ENCODE measurements around the gene OXCT2.

DNA sequence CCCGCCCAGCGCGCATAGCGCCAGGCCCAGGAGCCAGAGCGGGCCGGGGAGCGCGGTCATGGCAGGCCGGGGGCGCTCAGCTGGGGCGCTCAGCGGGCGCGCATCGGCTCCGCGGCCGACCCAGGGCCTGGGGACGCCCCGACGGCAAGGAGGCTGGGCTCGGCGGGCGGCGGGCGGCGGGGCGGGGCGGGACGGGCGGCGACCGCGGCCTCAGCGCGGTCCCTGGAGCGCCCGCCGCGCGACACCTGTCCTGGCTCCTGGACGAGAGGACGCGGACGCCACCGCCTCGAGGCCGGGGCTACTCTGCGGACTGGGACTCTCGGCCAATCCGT, 17.2 kb upstream of the OXCT2 start:
- no peak for TF ChIP-seq POLR2A (IDR thresholded peaks at IDR 0.05)
- no peak for TF ChIP-seq POLR2AphosphoS5 (IDR thresholded peaks at IDR 0.05)
- TF ChIP-seq, protein P1, sequence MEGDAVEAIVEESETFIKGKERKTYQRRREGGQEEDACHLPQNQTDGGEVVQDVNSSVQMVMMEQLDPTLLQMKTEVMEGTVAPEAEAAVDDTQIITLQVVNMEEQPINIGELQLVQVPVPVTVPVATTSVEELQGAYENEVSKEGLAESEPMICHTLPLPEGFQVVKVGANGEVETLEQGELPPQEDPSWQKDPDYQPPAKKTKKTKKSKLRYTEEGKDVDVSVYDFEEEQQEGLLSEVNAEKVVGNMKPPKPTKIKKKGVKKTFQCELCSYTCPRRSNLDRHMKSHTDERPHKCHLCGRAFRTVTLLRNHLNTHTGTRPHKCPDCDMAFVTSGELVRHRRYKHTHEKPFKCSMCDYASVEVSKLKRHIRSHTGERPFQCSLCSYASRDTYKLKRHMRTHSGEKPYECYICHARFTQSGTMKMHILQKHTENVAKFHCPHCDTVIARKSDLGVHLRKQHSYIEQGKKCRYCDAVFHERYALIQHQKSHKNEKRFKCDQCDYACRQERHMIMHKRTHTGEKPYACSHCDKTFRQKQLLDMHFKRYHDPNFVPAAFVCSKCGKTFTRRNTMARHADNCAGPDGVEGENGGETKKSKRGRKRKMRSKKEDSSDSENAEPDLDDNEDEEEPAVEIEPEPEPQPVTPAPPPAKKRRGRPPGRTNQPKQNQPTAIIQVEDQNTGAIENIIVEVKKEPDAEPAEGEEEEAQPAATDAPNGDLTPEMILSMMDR (IDR thresholded peaks at IDR 0.05): no peak
